PFSK-1 (cell line): ENCODE results near the gene CACNA1A.

Source experiments
- FOXP2 ChIP-seq: optimal IDR thresholded peaks from 2 replicates; pipeline ENCODE3; 2011; ENCODE audit warnings: borderline replicate concordance, control low read depth, inconsistent platforms; ENCODE audit not compliant: insufficient read depth; ENCODE audit errors: extremely low read length, extremely low read depth
- POLR2AphosphoS5 ChIP-seq: IDR thresholded peaks from 2 replicates; pipeline ENCODE4 v1.6.1; 2012; ENCODE audit warnings: low read depth, mild to moderate bottlenecking, control low read depth, low read length, moderate library complexity
- SIN3A ChIP-seq: IDR thresholded peaks from 2 replicates; pipeline ENCODE4 v1.6.1; 2012; ENCODE audit warnings: mild to moderate bottlenecking, low read length, moderate library complexity, borderline replicate concordance; ENCODE audit not compliant: insufficient read depth
- TAF1 ChIP-seq: IDR thresholded peaks from 2 replicates; pipeline ENCODE4 v1.6.1; 2012; ENCODE audit warnings: low read length, control low read depth, borderline replicate concordance; ENCODE audit not compliant: insufficient read depth
- TF ChIP-seq, protein P1 (sequence below), 2 experiments: IDR thresholded peaks; 2 replicates each; pipeline versions ENCODE4 v1.6.1 to v1.8.0; 2011 to 2012; ENCODE audit warnings: low read depth in 2 of 2, low read length in 2 of 2, control low read depth in 1 of 2, inconsistent platforms in 1 of 2, mild to moderate bottlenecking in 1 of 2, moderate library complexity in 1 of 2; ENCODE audit not compliant: insufficient read depth in 1 of 2

CACNA1A gene

DNA sequence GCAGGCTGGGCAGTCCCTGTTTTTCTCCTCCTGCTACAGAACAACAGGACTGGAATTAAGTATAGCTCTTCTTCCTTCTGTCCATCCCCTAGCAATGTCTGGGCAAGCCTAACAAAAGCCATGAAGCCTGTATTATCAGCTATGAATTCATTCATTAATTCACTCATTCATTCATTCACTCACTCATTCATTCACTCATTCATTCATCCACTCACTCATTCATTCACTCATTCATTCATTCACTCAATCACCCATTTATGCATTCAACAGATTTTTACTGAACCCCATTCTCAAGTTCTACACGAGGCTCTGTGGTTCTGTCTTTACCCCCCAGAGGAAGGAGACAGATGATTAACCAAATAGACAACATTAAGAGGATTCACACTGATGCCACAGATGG, 69.9 kb downstream of the CACNA1A start:
- TF ChIP-seq FOXP2, result no peak
- TF ChIP-seq, protein P1, sequence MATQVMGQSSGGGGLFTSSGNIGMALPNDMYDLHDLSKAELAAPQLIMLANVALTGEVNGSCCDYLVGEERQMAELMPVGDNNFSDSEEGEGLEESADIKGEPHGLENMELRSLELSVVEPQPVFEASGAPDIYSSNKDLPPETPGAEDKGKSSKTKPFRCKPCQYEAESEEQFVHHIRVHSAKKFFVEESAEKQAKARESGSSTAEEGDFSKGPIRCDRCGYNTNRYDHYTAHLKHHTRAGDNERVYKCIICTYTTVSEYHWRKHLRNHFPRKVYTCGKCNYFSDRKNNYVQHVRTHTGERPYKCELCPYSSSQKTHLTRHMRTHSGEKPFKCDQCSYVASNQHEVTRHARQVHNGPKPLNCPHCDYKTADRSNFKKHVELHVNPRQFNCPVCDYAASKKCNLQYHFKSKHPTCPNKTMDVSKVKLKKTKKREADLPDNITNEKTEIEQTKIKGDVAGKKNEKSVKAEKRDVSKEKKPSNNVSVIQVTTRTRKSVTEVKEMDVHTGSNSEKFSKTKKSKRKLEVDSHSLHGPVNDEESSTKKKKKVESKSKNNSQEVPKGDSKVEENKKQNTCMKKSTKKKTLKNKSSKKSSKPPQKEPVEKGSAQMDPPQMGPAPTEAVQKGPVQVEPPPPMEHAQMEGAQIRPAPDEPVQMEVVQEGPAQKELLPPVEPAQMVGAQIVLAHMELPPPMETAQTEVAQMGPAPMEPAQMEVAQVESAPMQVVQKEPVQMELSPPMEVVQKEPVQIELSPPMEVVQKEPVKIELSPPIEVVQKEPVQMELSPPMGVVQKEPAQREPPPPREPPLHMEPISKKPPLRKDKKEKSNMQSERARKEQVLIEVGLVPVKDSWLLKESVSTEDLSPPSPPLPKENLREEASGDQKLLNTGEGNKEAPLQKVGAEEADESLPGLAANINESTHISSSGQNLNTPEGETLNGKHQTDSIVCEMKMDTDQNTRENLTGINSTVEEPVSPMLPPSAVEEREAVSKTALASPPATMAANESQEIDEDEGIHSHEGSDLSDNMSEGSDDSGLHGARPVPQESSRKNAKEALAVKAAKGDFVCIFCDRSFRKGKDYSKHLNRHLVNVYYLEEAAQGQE (IDR thresholded peaks at IDR 0.05; ENCODE audit: insufficient read depth in 1 of 2, low read depth in 2 of 2, low read length in 2 of 2), result no peak
- no peak for TF ChIP-seq POLR2AphosphoS5
- no peak for TF ChIP-seq SIN3A
- TF ChIP-seq TAF1, result no peak

DNA sequence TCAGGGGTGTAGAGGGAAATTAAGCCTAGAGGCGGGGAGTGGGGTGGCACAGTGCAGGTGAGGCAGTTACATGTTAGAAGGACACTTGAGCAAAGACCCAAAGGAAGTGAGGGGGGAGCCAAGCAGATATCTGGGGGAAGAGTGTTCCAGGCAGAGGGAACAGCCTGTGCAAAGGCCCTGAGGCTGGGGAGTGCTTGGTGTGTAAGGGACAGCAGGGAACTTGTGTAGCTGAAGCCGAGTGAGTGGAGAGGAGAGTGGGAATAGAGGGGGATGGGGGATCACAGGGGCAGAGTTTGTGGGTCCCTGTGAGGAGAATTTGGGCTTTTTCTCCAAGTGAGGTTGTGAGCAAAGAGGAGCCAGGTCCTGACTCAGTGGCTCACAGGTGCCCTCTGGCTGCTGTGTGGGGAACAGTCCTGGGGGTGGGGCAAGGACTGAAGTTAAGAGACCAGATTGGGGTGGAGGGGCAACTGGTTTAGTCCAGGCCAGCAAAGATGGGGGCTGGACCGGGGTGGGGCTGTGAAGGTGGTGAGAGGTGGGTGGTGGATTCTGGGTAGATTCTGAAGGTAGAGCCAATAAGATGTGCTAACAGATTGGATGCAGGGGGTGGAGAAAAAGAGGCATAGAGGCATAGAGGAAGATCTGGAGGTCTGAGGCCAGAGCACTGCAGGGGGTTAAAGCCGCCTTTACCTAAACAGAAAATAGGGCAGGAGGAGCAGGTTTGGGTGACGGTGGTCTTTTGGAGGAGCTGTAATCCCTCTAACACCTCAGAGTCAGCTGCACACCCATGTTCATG, 75.3 kb downstream of the CACNA1A start:
- TF ChIP-seq POLR2AphosphoS5, result no peak
- TF ChIP-seq TAF1, result no peak
- TF ChIP-seq, protein P1 (IDR thresholded peaks at IDR 0.05; ENCODE audit: insufficient read depth in 1 of 2, low read depth in 2 of 2, low read length in 2 of 2), result no peak
- no peak for TF ChIP-seq FOXP2
- TF ChIP-seq SIN3A, result no peak

DNA sequence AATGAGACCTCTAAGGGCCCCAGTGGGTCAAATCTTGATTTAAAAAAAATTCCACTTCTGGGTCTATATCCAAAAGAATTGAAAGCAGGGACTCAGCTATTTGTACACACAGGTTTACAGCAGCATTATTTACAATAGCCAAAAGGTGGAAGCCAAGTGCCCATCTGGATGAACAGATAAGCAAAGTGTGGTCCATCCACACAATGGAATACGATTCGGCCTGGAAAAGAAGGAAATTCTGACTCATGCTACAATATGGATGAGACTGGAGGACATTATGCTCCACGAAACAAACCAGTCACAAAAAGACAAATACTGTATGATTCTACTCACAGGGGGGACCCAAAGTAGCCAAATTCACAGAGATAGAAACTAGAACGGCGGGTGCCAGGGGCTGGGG, 76.7 kb downstream of the CACNA1A start:
- TF ChIP-seq POLR2AphosphoS5 (no peak), TAF1 (no peak), SIN3A (no peak), FOXP2 (no peak)
- TF ChIP-seq, protein P1 (IDR thresholded peaks at IDR 0.05; ENCODE audit: insufficient read depth in 1 of 2, low read depth in 2 of 2, low read length in 2 of 2), result no peak

DNA sequence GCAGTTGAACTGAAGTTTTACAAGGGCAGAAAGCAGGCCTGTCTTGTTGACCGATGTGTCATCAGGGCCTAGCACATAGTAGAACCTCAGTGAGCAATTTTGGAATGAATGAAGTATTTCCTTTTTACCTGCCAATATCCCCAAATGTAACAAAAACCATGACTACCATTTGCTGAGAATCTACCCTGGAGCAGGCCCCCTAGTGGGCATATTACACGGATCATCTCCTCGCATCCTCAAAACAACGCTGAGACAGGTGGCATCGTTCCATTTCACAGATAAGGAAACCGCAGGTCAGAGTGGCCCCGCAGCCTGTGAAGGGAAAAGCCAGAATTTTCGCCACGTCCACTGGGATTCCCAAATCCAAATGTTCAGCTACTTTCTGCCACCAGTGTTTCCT, 77.9 kb downstream of the CACNA1A start:
- TF ChIP-seq TAF1, result no peak
- TF ChIP-seq FOXP2, result no peak
- TF ChIP-seq SIN3A, result no peak
- TF ChIP-seq, protein P1 (IDR thresholded peaks at IDR 0.05; ENCODE audit: insufficient read depth in 1 of 2, low read depth in 2 of 2, low read length in 2 of 2), result no peak
- TF ChIP-seq POLR2AphosphoS5, result no peak
